Colonic mucosa (tissue), 4 donors: Measurements from ENCODE around the gene SAMD4B. TPM values are rescaled to one million over a fixed set of nuclear protein-coding genes. Genes with fewer than 3 reads are reported as not detected.
A peak's percentile ranks its signal among the peaks of the same experiment; 100 is the strongest.

Experiments
- DNase-seq: peaks from one replicate; pipeline ENCODE4 v3.0.0-alpha.2; 2020
- H3K27ac ChIP-seq: fragments of 200-600 bp; one replicate; pipeline ENCODE4 v1.8.0; 2021
- H3K27me3 ChIP-seq: fragments of 200-600 bp; one replicate; pipeline ENCODE4 v1.8.0; 2021
- H3K36me3 ChIP-seq: fragments of 200-600 bp; one replicate; pipeline ENCODE4 v1.8.0; 2021
- H3K4me1 ChIP-seq: fragments of 200-600 bp; one replicate; pipeline ENCODE4 v1.8.0; 2021; ENCODE audit warnings: mild to moderate bottlenecking
- H3K4me3 ChIP-seq: fragments of 200-600 bp; one replicate; pipeline ENCODE4 v1.8.0; 2021
- H3K9ac ChIP-seq, 2 donors: one replicate each; pipeline ENCODE4 v1.7.0; 2013; ENCODE audit warnings: control low read depth in 2 of 2, low read depth in 2 of 2, low read length in 2 of 2
- H3K9me3 ChIP-seq: fragments of 200-600 bp; one replicate; pipeline ENCODE4 v1.8.0; 2021
- intact Hi-C: fragments of 100-400 bp; cut with DNase I; formaldehyde crosslinking; loops from one replicate; pipeline ENCODE4 v1.14.1; 2022
- total RNA-seq, 2 donors: library from RNA; stranded (reverse); fragmentation: NEBNext Ultra II Directional in 1 of 2; extraction: Animal tissue kit (Norgen Biotek cat#: 25700) in 1 of 2; gene quantifications; one replicate each; pipeline ENCODE4 v1.2.1, GENCODE V29; 2021
- TF ChIP-seq, protein P1 (sequence below): fragments of 200-600 bp; IDR thresholded peaks from one replicate; pipeline ENCODE4 v1.8.0; 2022; ENCODE audit warnings: antibody characterized with exemption, mild to moderate bottlenecking
- donor health status: healthy.
- donor health status: DM: no; HTN: no; CAD: no.
- donor health status: DM: no; HTN: no; CAD: no.

The SAMD4B gene
- total RNA-seq, 2 donors from 2014 or later = 63.9 to 73.7 TPM

- intact Hi-C loops = no loop called here
- Histone ChIP-seq H3K9ac (peak overlapping the region; percentile 98 to 100), H3K4me3 (peak overlapping the region; percentile 96), H3K27me3 (peaks cover 15% of the 10 kb centered on the region), H3K36me3 (peaks cover 10% of the 10 kb centered on the region), H3K4me1 (peaks cover 13% of the 10 kb centered on the region), H3K27ac (peak overlapping the region; percentile 100), H3K9me3 (no peaks in the 10 kb centered on the region)
- peak; percentile 97 for DNase-seq
- TF ChIP-seq, protein P1, sequence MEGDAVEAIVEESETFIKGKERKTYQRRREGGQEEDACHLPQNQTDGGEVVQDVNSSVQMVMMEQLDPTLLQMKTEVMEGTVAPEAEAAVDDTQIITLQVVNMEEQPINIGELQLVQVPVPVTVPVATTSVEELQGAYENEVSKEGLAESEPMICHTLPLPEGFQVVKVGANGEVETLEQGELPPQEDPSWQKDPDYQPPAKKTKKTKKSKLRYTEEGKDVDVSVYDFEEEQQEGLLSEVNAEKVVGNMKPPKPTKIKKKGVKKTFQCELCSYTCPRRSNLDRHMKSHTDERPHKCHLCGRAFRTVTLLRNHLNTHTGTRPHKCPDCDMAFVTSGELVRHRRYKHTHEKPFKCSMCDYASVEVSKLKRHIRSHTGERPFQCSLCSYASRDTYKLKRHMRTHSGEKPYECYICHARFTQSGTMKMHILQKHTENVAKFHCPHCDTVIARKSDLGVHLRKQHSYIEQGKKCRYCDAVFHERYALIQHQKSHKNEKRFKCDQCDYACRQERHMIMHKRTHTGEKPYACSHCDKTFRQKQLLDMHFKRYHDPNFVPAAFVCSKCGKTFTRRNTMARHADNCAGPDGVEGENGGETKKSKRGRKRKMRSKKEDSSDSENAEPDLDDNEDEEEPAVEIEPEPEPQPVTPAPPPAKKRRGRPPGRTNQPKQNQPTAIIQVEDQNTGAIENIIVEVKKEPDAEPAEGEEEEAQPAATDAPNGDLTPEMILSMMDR = no peak
These were observed 67.2 kb downstream of the SAMD4B start for GRCh38 chr19:39409208-39410016.

GRCh38 chr19:39410017-39410830 lies 68.0 kb downstream of the SAMD4B start:
- peak; percentile 76 for DNase-seq
- Histone ChIP-seq H3K9me3 (no peaks in the 10 kb centered on the region), H3K27ac (peak overlapping the region; percentile 100), H3K27me3 (peaks cover 15% of the 10 kb centered on the region), H3K9ac (peak overlapping the region; percentile 88 to 98), H3K36me3 (peaks cover 10% of the 10 kb centered on the region), H3K4me1 (peaks cover 13% of the 10 kb centered on the region), H3K4me3 (peak overlapping the region; percentile 96)
- intact Hi-C loops = no loop called here
- TF ChIP-seq, protein P1 = no peak

- H3K27me3 ChIP-seq = peaks cover 15% of the 10 kb centered on the region
- H3K4me1 ChIP-seq = peaks cover 13% of the 10 kb centered on the region
- no peak for DNase-seq
- H3K27ac ChIP-seq = peak overlapping the region; percentile 100
- intact Hi-C loops = no loop called here
- TF ChIP-seq, protein P1 = no peak
- H3K9me3 ChIP-seq = no peaks in the 10 kb centered on the region
- peak overlapping the region; percentile 96 for H3K4me3 ChIP-seq
- peaks cover 10% of the 10 kb centered on the region for H3K36me3 ChIP-seq
- peak overlapping the region; percentile 88 to 98 for H3K9ac ChIP-seq
These were observed 68.5 kb downstream of the SAMD4B start for GRCh38 chr19:39410831-39411080.

DNA sequence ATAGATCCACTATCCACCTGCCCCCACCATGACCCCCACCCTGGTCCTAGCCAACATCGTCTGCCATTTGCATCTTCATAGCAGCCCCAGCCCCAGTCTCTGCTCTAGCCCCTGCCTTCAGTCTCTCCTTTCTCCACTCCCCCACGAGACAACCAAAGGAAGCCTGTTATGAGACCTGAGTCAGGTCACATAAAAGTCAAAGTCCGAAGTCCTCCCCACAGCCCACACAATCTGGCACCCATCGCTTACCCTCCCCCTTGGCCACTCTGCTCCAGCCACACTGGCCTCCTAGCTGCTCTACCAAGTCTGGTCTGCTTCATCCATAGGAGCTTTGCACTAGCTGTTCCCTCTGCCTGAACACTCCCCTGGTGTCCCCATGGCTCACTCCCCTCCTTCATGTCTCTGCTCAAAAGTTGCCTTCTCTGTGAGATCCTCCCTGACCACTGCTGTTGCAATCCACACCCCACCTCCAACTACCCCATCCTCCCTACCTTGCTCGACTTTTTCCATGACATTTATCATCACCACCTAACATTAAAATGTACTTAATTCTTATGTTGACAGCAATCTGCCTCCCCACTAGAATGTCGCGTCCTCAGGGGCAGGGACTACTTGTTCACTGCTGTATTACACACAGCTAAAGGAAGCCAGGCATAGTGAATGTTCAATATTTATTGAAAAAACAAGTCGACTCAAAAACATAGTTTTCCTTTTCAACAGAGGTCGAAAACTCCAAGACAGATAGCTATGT lies 69.0 kb downstream of the SAMD4B start:
- intact Hi-C loops = no loop called here
- no peaks in the 10 kb centered on the region for H3K9me3 ChIP-seq
- H3K4me1 ChIP-seq = peaks cover 13% of the 10 kb centered on the region
- peak; percentile 84 for DNase-seq
- peak overlapping the region; percentile 100 for H3K27ac ChIP-seq
- H3K27me3 ChIP-seq = peaks cover 15% of the 10 kb centered on the region
- no peak overlapping the region for H3K4me3 ChIP-seq
- peak overlapping the region; percentile 88 to 98 for H3K9ac ChIP-seq
- peaks cover 10% of the 10 kb centered on the region for H3K36me3 ChIP-seq
- TF ChIP-seq, protein P1 = no peak

DNA sequence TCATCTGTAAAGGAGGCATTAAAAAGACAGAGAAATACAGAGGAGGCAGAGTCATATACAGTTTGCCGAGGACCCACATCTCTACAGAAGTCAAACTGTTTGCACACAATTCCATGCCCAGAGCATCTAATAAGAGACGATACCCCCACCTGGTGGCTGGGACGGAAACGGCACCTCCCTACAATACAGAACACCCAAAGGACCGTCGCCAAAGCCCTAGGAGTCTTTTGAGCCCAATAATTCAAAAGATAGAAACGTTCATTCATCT lies 69.5 kb downstream of the SAMD4B start:
- no peak overlapping the region for H3K4me3 ChIP-seq
- TF ChIP-seq, protein P1 = peak; percentile 93
- peaks cover 15% of the 10 kb centered on the region for H3K27me3 ChIP-seq
- DNase-seq = peak; percentile 97
- peak overlapping the region; percentile 100 for H3K27ac ChIP-seq
- H3K36me3 ChIP-seq = peaks cover 10% of the 10 kb centered on the region
- peak overlapping the region in 1 of 2 donors; percentile 98 for H3K9ac ChIP-seq
- intact Hi-C loops = no loop called here
- peaks cover 13% of the 10 kb centered on the region for H3K4me1 ChIP-seq
- no peaks in the 10 kb centered on the region for H3K9me3 ChIP-seq
